GM23248 (cell line): ENCODE results near the gene GPC3.

ENCODE experiments used
- EZH2 ChIP-seq: fragments of 200-600 bp; sonication (generic); IDR thresholded peaks from 2 replicates; pipeline ENCODE4 v1.6.1; 2018; ENCODE audit warnings: antibody characterized with exemption, mild to moderate bottlenecking; ENCODE audit not compliant: insufficient read depth, poor library complexity, severe bottlenecking
- EZH2phosphoT487 ChIP-seq: fragments of 200-600 bp; sonication (generic); IDR thresholded peaks from 2 replicates; pipeline ENCODE4 v1.6.1; 2018; ENCODE audit warnings: antibody characterized with exemption, moderate library complexity, mild to moderate bottlenecking, low read depth; ENCODE audit not compliant: insufficient read depth

DNA sequence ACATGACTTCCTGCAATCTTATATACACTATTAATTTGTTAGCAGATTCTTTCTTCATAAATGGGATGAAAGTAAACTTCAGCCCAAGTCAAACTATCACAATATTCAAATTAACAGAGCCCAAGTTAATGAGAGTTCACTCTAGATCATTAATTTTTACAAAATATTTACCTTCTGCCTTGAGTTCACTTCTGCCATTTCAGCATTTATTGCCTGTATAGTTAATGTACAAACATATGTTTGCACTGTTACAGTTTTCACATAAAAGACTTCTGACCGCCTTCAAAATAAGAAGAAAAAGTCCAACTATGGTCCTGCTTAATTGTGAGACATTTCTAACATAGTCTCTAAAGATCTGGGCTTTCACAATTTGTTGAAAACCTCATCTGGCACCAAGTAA lies 46.9 kb downstream of the GPC3 start:
- TF ChIP-seq EZH2 (no peak), EZH2phosphoT487 (no peak)
